Colonic mucosa (tissue), 4 donors: ENCODE results near the gene ZNF426. TPM values are rescaled to one million over a fixed set of nuclear protein-coding genes. Genes with fewer than 3 reads are reported as not detected.
A peak's percentile ranks its signal among the peaks of the same experiment; 100 is the strongest.
"Not testable (repeated sequence)": the region's sequence is repeated elsewhere in the genome, so short reads cannot be mapped to it uniquely, and the experiment has no call there.

Experiments used
- DNase-seq: peaks from one replicate; pipeline ENCODE4 v3.0.0-alpha.2; 2020
- H3K27ac ChIP-seq: fragments of 200-600 bp; one replicate; pipeline ENCODE4 v1.8.0; 2021
- H3K27me3 ChIP-seq: fragments of 200-600 bp; one replicate; pipeline ENCODE4 v1.8.0; 2021
- H3K36me3 ChIP-seq: fragments of 200-600 bp; one replicate; pipeline ENCODE4 v1.8.0; 2021
- H3K4me1 ChIP-seq: fragments of 200-600 bp; one replicate; pipeline ENCODE4 v1.8.0; 2021; ENCODE audit warnings: mild to moderate bottlenecking
- H3K4me3 ChIP-seq: fragments of 200-600 bp; one replicate; pipeline ENCODE4 v1.8.0; 2021
- H3K9ac ChIP-seq, 2 donors: one replicate each; pipeline ENCODE4 v1.7.0; 2013; ENCODE audit warnings: control low read depth in 2 of 2, low read depth in 2 of 2, low read length in 2 of 2
- H3K9me3 ChIP-seq: fragments of 200-600 bp; one replicate; pipeline ENCODE4 v1.8.0; 2021
- CTCF ChIP-seq: fragments of 200-600 bp; IDR thresholded peaks from one replicate; pipeline ENCODE4 v1.8.0; 2022; ENCODE audit warnings: antibody characterized with exemption, mild to moderate bottlenecking
- intact Hi-C: fragments of 100-400 bp; cut with DNase I; formaldehyde crosslinking; loops from one replicate; pipeline ENCODE4 v1.14.1; 2022
- total RNA-seq, 2 donors: library from RNA; stranded (reverse); fragmentation: NEBNext Ultra II Directional in 1 of 2; extraction: Animal tissue kit (Norgen Biotek cat#: 25700) in 1 of 2; gene quantifications; one replicate each; pipeline ENCODE4 v1.2.1, GENCODE V29; 2021
- donor health status: healthy.
- donor health status: DM: no; HTN: no; CAD: no.
- donor health status: DM: no; HTN: no; CAD: no.

The ZNF426 gene
- total RNA-seq, 2 donors from 2014 or later = 7.5 to 11.5 TPM

DNA sequence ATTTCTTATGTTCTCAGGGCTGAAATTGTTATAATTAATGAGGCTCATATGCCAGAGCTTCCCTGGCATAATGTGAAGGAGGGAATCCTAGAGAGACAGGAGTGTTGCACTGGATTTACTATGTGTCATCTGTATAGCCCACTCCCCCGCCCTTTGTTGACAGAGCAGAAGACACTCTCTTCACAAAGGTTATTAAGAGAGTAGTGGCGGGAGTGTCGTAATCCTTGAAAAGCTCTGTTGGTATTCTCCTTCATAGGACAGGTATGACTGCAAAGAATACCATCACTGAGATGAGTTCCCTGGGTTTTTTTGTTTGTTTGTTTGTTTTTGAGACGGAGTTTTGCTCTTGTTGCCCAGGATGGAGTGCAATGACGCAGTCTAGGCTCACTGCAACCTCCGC is 31.8 kb upstream of the ZNF426 start:
- Histone ChIP-seq H3K4me1 (no peaks in the 10 kb centered on the region), H3K4me3 (no peak overlapping the region), H3K9me3 (peaks cover 29% of the 10 kb centered on the region), H3K36me3 (peaks cover 30% of the 10 kb centered on the region), H3K27me3 (no peaks in the 10 kb centered on the region), H3K9ac (no peak overlapping the region), H3K27ac (no peak overlapping the region)
- DNase-seq = no peak
- no peak for TF ChIP-seq CTCF
- intact Hi-C loops = no loop called here

DNA sequence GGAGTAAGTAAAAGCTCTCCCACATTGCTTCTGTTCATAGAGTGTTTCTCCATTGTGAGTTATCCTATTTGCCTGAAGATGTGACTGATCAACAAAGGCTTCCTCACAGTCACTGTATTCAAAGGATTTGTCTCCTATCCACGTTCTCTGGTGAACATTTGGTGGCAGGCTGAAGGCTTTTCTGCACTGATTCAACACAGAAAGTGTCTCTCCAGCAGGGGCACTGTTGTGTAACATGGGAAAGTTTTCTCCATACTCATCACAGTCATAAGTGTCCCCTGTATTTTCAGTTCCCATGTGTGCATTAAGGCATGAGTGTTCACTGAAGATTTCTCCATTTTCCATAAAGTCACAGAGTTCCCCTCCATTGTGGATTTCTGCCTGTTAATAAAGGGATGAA is 28.3 kb upstream of the ZNF426 start:
- H3K4me1 ChIP-seq = no peaks in the 10 kb centered on the region
- no peak for DNase-seq
- intact Hi-C loops = no loop called here
- H3K9me3 ChIP-seq = peaks cover 29% of the 10 kb centered on the region
- H3K27ac ChIP-seq = no peak overlapping the region
- no peaks in the 10 kb centered on the region for H3K27me3 ChIP-seq
- H3K9ac ChIP-seq = no peak overlapping the region
- H3K4me3 ChIP-seq = no peak overlapping the region
- TF ChIP-seq CTCF = no peak
- H3K36me3 ChIP-seq = peaks cover 30% of the 10 kb centered on the region

- H3K4me3 ChIP-seq = no peak overlapping the region
- intact Hi-C loops = no loop called here
- no peak for DNase-seq
- peaks cover 28% of the 10 kb centered on the region for H3K9me3 ChIP-seq
- H3K27ac ChIP-seq = no peak overlapping the region
- H3K9ac ChIP-seq = no peak overlapping the region
- H3K27me3 ChIP-seq = no peaks in the 10 kb centered on the region
- TF ChIP-seq CTCF = no peak
- peaks cover 30% of the 10 kb centered on the region for H3K36me3 ChIP-seq
- no peaks in the 10 kb centered on the region for H3K4me1 ChIP-seq
Measured at GRCh38 chr19:9565900-9566705, 27.7 kb upstream of the ZNF426 start.

DNA sequence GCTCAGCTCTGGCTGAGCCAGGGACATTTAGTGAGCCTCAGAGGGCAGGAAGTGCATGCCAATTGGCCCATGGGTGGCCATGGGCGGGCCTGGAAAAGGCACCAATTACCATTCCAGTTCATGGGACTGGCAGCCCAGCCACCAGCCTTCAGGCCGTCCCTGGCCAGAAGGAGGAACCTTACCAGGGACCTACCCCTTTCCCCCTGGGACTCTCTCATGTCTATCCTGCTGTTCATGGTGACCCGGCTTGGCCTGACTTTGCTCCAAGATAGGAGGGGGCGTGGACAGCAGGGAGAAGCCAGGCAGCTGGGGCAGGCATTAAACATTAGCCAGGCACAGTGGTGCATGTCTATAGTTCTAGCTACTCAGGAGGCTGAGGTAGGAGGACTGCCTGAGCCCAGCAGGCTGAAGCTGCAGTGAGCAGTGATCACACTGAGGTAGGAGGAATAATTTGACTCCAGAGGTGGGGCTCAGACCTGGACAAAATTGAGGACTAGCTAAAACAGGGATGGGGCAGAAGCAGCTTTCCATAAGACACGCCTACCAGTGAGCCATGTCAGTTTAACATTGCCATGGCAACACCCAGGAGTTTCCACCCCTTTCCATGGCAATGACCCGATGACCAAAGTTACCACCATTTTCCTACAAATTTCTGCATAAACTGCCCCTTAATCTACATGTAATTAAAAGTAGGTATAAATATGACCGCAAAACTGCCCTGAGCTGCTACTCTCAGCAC is 14.3 kb upstream of the ZNF426 start:
- Histone ChIP-seq H3K4me1 (no peaks in the 10 kb centered on the region), H3K9ac (no peak overlapping the region), H3K9me3 (peaks cover 4% of the 10 kb centered on the region), H3K27ac (no peak overlapping the region), H3K27me3 (no peaks in the 10 kb centered on the region), H3K36me3 (no peaks in the 10 kb centered on the region), H3K4me3 (no peak overlapping the region)
- DNase-seq = no peak
- intact Hi-C loops = no loop called here
- no peak for TF ChIP-seq CTCF

GRCh38 chr19:9547870-9548269 is 9.4 kb upstream of the ZNF426 start:
- no peak for TF ChIP-seq CTCF
- no peak for DNase-seq
- Histone ChIP-seq H3K9me3 (no peaks in the 10 kb centered on the region), H3K4me3 (no peak overlapping the region), H3K27me3 (no peaks in the 10 kb centered on the region), H3K36me3 (no peaks in the 10 kb centered on the region), H3K4me1 (no peaks in the 10 kb centered on the region), H3K27ac (no peak overlapping the region), H3K9ac (no peak overlapping the region)
- intact Hi-C loops = no loop called here

- H3K9ac ChIP-seq, H3K4me1 ChIP-seq, H3K4me3 ChIP-seq, H3K9me3 ChIP-seq, H3K36me3 ChIP-seq, DNase-seq, H3K27ac ChIP-seq, intact Hi-C loops, H3K27me3 ChIP-seq: not testable (repeated sequence)
Measured at GRCh38 chr19:9541281-9541680, 2.8 kb upstream of the ZNF426 start.

DNA sequence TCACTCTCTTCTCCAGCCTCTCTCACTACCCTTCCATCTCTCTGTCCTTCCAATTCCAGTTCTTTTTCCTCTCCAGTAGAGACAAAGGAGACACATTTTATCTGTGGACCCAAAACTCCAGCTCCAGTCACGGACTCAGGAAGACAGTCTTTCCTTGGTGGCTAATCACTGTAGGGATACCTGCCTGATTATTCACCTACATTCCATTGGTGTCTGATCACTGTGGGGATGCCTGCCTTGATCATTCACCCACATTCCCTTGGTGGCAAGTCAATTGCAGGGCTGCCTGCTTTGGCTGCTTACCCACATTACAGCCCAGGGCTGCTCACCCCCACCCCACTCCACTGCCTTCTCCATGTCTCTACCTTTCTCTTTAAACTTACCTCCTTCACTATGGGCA is 1.5 kb upstream of the ZNF426 start:
- H3K4me1 ChIP-seq, H3K27ac ChIP-seq, DNase-seq, H3K9me3 ChIP-seq, H3K36me3 ChIP-seq, H3K9ac ChIP-seq, H3K27me3 ChIP-seq, H3K4me3 ChIP-seq, intact Hi-C loops: not testable (repeated sequence)

- peak overlapping the region; percentile 76 for H3K27ac ChIP-seq
- intact Hi-C loops, H3K9ac ChIP-seq: not testable (repeated sequence)
Measured at GRCh38 chr19:9539201-9539600, 756 bp upstream of the ZNF426 start.

More at GRCh38 chr19:9539201-9539600, 756 bp upstream of the ZNF426 start:
- not testable (repeated sequence) for H3K4me1 ChIP-seq, DNase-seq, H3K4me3 ChIP-seq, H3K9me3 ChIP-seq, H3K27me3 ChIP-seq
- peaks cover 11% of the 10 kb centered on the region for H3K36me3 ChIP-seq
